ENCODE results near the gene TALDO1. TPM values are rescaled to one million over a fixed set of nuclear protein-coding genes. Genes with fewer than 3 reads are reported as not detected.
A peak's percentile ranks its signal among the peaks of the same experiment; 100 is the strongest.

TALDO1 gene
- total RNA-seq, 1 experiment from 2014 or later = 268 TPM

DNA sequence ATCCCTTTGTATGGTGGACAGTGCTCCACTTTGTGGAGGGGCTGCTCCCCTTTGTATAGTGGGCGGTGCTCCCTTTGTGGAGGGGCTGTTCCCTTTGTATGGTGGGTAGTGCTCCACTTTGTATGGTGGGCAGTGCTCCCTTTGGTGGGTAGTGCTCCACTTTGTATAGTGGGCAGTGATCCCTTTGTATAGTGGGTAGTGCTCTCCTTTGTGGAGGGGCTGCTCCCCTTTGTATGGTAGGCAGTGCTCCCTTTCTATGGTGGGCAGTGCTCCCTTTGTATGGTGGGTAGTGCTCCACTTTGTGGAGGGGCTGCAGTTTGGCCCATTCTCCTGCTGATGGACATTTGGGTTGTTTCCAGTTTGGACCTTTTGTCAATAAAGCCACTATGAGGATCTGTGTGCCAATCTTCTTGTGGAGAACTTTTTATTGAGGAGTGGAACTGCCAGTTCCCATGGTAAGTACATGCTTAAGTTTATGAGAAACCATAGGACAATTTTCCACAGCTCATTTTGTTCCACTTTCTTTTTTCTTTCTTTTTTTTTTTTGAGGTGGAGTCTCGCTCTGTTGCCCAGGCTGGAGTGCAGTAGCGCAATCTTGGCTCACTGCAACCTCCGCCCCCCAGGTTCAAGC is 4.6 kb upstream of the TALDO1 start:
- peaks cover 0 to 2% (median 0%) of the 10 kb centered on the region in 3 experiments; a peak in 1 of 7 replicates for H3K36me3 Mint-ChIP-seq (ENCODE audit: insufficient read depth in 1 of 3, low read depth in 3 of 3)
- H2BK12ac ChIP-seq (ENCODE audit: insufficient read length, low read depth, low read length) = peak overlapping the region; percentile 47
- H2AK5ac ChIP-seq (ENCODE audit: insufficient read length, low read length) = no peak overlapping the region
- H4K91ac ChIP-seq (ENCODE audit: insufficient read length, low read depth, low read length) = no peak overlapping the region
- TF ChIP-seq, protein P1, sequence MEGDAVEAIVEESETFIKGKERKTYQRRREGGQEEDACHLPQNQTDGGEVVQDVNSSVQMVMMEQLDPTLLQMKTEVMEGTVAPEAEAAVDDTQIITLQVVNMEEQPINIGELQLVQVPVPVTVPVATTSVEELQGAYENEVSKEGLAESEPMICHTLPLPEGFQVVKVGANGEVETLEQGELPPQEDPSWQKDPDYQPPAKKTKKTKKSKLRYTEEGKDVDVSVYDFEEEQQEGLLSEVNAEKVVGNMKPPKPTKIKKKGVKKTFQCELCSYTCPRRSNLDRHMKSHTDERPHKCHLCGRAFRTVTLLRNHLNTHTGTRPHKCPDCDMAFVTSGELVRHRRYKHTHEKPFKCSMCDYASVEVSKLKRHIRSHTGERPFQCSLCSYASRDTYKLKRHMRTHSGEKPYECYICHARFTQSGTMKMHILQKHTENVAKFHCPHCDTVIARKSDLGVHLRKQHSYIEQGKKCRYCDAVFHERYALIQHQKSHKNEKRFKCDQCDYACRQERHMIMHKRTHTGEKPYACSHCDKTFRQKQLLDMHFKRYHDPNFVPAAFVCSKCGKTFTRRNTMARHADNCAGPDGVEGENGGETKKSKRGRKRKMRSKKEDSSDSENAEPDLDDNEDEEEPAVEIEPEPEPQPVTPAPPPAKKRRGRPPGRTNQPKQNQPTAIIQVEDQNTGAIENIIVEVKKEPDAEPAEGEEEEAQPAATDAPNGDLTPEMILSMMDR (conservative IDR thresholded peaks at IDR 0.05) = no peak
- no peak overlapping the region for H3K9ac ChIP-seq (ENCODE audit: extremely low read depth, insufficient read length, low read length)
- H3K27ac ChIP-seq (ENCODE audit: insufficient read length, low read depth, low read length) = no peak overlapping the region
- H3T11ph ChIP-seq (ENCODE audit: low read length) = no peak overlapping the region
- H2BK15ac ChIP-seq (ENCODE audit: low read depth, low read length) = no peak overlapping the region
- no peak overlapping the region for H3K14ac ChIP-seq (ENCODE audit: insufficient read depth, low read length)
- no peaks in the 10 kb centered on the region for H4K20me1 ChIP-seq (ENCODE audit: control insufficient read depth, insufficient read depth, insufficient read length)
- no peak overlapping the region for H3K23ac ChIP-seq (ENCODE audit: insufficient read length, low read depth, low read length)
- H3K4ac ChIP-seq (ENCODE audit: low read depth, low read length) = no peak overlapping the region; the same call in 1 of the 2 replicates
- peaks cover 3% of the 10 kb centered on the region; the same call in 1 of the 2 replicates for H3K79me2 ChIP-seq (ENCODE audit: insufficient read depth, low read length)
- H3K4me1 Mint-ChIP-seq = peaks cover 13 to 27% of the 10 kb centered on the region in 2 experiments
- H3K4me1 ChIP-seq (ENCODE audit: insufficient read depth, low read length) = no peaks in the 10 kb centered on the region; the same call in 1 of the 2 replicates
- no peak for DNase-seq
- H3K9me3 Mint-ChIP-seq = no peaks in the 10 kb centered on the region
- H2AFZ ChIP-seq (ENCODE audit: low read length) = no peak overlapping the region
- H3K23me2 ChIP-seq (ENCODE audit: insufficient read length, low read depth, low read length, poor library complexity, severe bottlenecking) = peaks cover 4% of the 10 kb centered on the region
- H3K9me3 ChIP-seq (ENCODE audit: control insufficient read depth, low read depth, low read length) = no peaks in the 10 kb centered on the region
- H2BK5ac ChIP-seq (ENCODE audit: insufficient read length, low read length) = no peak overlapping the region
- no peaks in the 10 kb centered on the region; the same call in 1 of the 2 replicates for H3K27me3 Mint-ChIP-seq (ENCODE audit: low read depth)
- WGBS (ENCODE audit: extremely low coverage, insufficient read length, low lambda C conversion rate) = no CpG with 5 or more reads among the region's 4 CpGs
- H3K27me3 ChIP-seq (ENCODE audit: insufficient read depth, low read length) = no peaks in the 10 kb centered on the region
- peak overlapping the region; percentile 36 for H3K18ac ChIP-seq (ENCODE audit: insufficient read length, low read depth, low read length)
- H3K4me2 ChIP-seq (ENCODE audit: insufficient read depth, insufficient read length, low read length) = no peak overlapping the region
- H4K8ac ChIP-seq (replicated peaks; ENCODE audit: insufficient read length, low read depth, low read length) = no peak overlapping the region
- no peaks in the 10 kb centered on the region for H3K79me1 ChIP-seq (ENCODE audit: insufficient read depth, low read depth, low read length, poor library complexity, severe bottlenecking)
- no peak overlapping the region for H2BK120ac ChIP-seq (ENCODE audit: low read depth, low read length, poor library complexity, severe bottlenecking)
- no peak overlapping the region; a peak in 1 of 7 replicates for H3K27ac Mint-ChIP-seq
- H3K4me3 Mint-ChIP-seq = no peak overlapping the region
- H4K5ac ChIP-seq (ENCODE audit: insufficient read length, low read depth, low read length) = no peak overlapping the region
- H3K56ac ChIP-seq (ENCODE audit: insufficient read length, low read depth, low read length) = no peak overlapping the region
- H2BK20ac ChIP-seq (ENCODE audit: low read depth, low read length, poor library complexity, severe bottlenecking) = peak overlapping the region; percentile 13

Data from H9 (cell line).